ENCODE results near the gene TMEM17. TPM values are rescaled to one million over a fixed set of nuclear protein-coding genes. Genes with fewer than 3 reads are reported as not detected.

The TMEM17 gene
- total RNA-seq, 2 experiments from 2014 or later: not detected

DNA sequence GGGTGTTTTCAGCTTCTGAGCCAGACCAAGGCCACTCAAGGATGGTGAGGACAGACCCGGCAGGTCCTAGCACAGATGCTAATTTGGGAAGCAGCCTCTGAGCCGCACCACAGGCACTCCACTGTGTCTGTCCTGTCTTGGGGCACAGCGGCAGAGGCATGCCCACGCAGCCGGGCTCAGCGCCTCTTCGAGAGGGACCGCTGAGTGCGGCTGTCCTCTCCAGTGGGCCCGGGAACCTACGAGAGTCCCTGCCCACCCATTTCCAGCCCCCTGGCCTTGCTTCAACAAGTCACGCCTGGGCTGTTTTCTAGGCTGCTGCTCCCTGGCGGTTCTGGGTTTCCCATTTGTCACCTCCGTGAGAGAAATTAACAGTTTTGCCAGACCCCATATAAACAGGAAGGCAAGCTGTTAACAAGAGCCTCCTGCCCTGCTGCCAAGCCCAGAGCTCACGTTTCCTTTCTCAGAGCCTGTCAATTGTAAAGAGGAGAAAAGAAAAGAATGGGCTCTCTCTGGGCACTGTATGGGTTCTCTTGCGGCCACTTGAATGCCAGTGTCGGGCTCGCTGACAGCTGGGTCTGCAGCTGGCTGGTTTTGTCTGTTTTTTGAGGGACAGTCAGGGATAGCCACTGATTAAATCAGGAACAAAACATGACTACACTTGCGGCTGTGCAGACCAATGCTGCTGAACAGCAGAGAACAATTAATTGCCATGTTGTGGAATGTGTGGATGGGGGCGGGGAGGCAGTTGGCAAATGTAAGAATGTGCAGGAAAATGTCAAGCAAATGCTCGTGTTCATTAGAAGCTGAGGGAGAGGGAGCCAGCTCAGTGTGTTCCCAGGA lies 30.6 kb downstream of the TMEM17 start:
- no peaks in the 10 kb centered on the region for H3K36me3 ChIP-seq (ENCODE audit: insufficient read depth, low read length)
- H3K9me3 ChIP-seq (ENCODE audit: low read length): no peaks in the 10 kb centered on the region
- TF ChIP-seq EZH2phosphoT487 (IDR thresholded peaks at IDR 0.05; ENCODE audit: borderline replicate concordance, low read depth, low read length): no peak
- TF ChIP-seq, protein P1, sequence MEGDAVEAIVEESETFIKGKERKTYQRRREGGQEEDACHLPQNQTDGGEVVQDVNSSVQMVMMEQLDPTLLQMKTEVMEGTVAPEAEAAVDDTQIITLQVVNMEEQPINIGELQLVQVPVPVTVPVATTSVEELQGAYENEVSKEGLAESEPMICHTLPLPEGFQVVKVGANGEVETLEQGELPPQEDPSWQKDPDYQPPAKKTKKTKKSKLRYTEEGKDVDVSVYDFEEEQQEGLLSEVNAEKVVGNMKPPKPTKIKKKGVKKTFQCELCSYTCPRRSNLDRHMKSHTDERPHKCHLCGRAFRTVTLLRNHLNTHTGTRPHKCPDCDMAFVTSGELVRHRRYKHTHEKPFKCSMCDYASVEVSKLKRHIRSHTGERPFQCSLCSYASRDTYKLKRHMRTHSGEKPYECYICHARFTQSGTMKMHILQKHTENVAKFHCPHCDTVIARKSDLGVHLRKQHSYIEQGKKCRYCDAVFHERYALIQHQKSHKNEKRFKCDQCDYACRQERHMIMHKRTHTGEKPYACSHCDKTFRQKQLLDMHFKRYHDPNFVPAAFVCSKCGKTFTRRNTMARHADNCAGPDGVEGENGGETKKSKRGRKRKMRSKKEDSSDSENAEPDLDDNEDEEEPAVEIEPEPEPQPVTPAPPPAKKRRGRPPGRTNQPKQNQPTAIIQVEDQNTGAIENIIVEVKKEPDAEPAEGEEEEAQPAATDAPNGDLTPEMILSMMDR (conservative IDR thresholded peaks at IDR 0.05; ENCODE audit: low read length): no peak
- H3K4me1 ChIP-seq (ENCODE audit: insufficient read depth, low read length, poor library complexity, severe bottlenecking): no peaks in the 10 kb centered on the region
- ChIA-PET POLR2A (interaction anchor here (0.6 to 0.7 kb wide), 4 partner anchors 17 to 536 kb away, joined by 3 to 5 read pairs (median 4); no protein-coding TSS in a partner anchor), CTCF (ENCODE audit: unreplicated experiment) (no interaction called here)
- H3K9me2 ChIP-seq (ENCODE audit: insufficient read depth, low read length): no peaks in the 10 kb centered on the region
- DNase-seq (ENCODE audit: low spot score): no peak
- no peak overlapping the region for H3K4me3 ChIP-seq (ENCODE audit: low read depth, low read length, poor library complexity, severe bottlenecking)
- no peak overlapping the region for H3K4me2 ChIP-seq (ENCODE audit: low read length)
- no peak overlapping the region for H2AFZ ChIP-seq (ENCODE audit: low read length)
- H3K79me2 ChIP-seq (ENCODE audit: insufficient read depth, low read depth, low read length): no peaks in the 10 kb centered on the region
- BruUV-seq (replicated peaks): no TSS peak
- H4K20me1 ChIP-seq (ENCODE audit: insufficient read depth, low read length): no peaks in the 10 kb centered on the region
- no peak overlapping the region for H3K27ac ChIP-seq (ENCODE audit: low read depth, low read length, poor library complexity, severe bottlenecking)
- intact Hi-C loops (cut with micrococcal nuclease; ENCODE audit: unreplicated experiment): no loop called here

DNA sequence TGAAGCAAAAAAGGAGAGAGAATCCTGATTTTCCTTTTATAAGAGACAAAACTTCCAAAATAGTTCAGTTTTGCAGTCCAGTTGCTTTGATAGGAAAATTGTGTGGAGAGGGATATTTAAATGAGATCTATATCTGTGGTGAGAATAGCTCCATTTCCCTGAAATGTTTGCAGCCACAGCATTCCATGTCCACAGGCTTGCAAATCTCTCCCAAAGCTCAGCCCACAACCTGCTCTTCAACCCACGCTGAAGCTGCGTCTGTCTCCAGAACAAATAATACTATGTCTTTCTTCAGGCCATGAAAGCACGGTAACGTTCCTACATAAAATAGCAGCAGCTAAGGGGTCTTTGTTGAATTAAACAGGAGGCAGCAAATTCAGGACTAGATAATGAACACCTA lies 31.8 kb downstream of the TMEM17 start:
- no peak overlapping the region for H2AFZ ChIP-seq (ENCODE audit: low read length)
- CTCF ChIA-PET (ENCODE audit: unreplicated experiment): no interaction called here
- no TSS peak for BruUV-seq (replicated peaks)

More for the DNA sequence above, 31.8 kb downstream of the TMEM17 start:
- Histone ChIP-seq H3K4me3 (ENCODE audit: low read depth, low read length, poor library complexity, severe bottlenecking) (no peak overlapping the region), H3K9me3 (ENCODE audit: low read length) (no peaks in the 10 kb centered on the region), H3K79me2 (ENCODE audit: insufficient read depth, low read depth, low read length) (no peaks in the 10 kb centered on the region), H4K20me1 (ENCODE audit: insufficient read depth, low read length) (no peaks in the 10 kb centered on the region), H3K36me3 (ENCODE audit: insufficient read depth, low read length) (no peaks in the 10 kb centered on the region), H3K9me2 (ENCODE audit: insufficient read depth, low read length) (no peaks in the 10 kb centered on the region), H3K27ac (ENCODE audit: low read depth, low read length, poor library complexity, severe bottlenecking) (no peak overlapping the region), H3K4me2 (ENCODE audit: low read length) (no peak overlapping the region), H3K4me1 (ENCODE audit: insufficient read depth, low read length, poor library complexity, severe bottlenecking) (no peaks in the 10 kb centered on the region)
- no peak for DNase-seq (ENCODE audit: low spot score)
- no peak for TF ChIP-seq EZH2phosphoT487 (IDR thresholded peaks at IDR 0.05; ENCODE audit: borderline replicate concordance, low read depth, low read length)
- TF ChIP-seq, protein P1 (conservative IDR thresholded peaks at IDR 0.05; ENCODE audit: low read length): no peak
- intact Hi-C loops (cut with micrococcal nuclease; ENCODE audit: unreplicated experiment): no loop called here
- POLR2A ChIA-PET: no interaction called here
